GM13977 (cell line): ENCODE results near the gene TRAF3.
"Not testable (repeated sequence)": the region's sequence is repeated elsewhere in the genome, so short reads cannot be mapped to it uniquely, and the experiment has no call there.

ENCODE experiments used
- DNase-seq: peaks from one replicate; pipeline ENCODE4 v3.0.0; 2012; ENCODE audit warnings: low spot score
- CTCF ChIP-seq: IDR thresholded peaks from 2 replicates; pipeline ENCODE4 v1.5.1; 2012; ENCODE audit warnings: mild to moderate bottlenecking, control low read depth; ENCODE audit not compliant: insufficient read depth; ENCODE audit errors: extremely low read depth, missing control alignments
- in situ Hi-C: fragments of 300-500 bp; cut with MboI; formaldehyde crosslinking; loops from one replicate; pipeline ENCODE4 v1.12.0; 2022; ENCODE audit warnings: low sequenced_read_pairs, low pct_unique_long_range_greater_than_20kb, mixed read lengths, inconsistent platforms; ENCODE audit not compliant: unreplicated experiment

Gene TRAF3

GRCh38 chr14:102859911-102860310, 82.7 kb downstream of the TRAF3 start:
- in situ Hi-C loops: no loop called here
- no peak for DNase-seq
- no peak for TF ChIP-seq CTCF

- TF ChIP-seq CTCF: no peak
- in situ Hi-C loops: no loop called here
- no peak for DNase-seq
Observed at GRCh38 chr14:102862154-102862773, 85.0 kb downstream of the TRAF3 start.

GRCh38 chr14:102863381-102863780, 86.1 kb downstream of the TRAF3 start:
- DNase-seq: no peak
- no peak for TF ChIP-seq CTCF
- in situ Hi-C loops: no loop called here

GRCh38 chr14:102865916-102866315, 88.7 kb downstream of the TRAF3 start:
- DNase-seq, in situ Hi-C loops: not testable (repeated sequence)

GRCh38 chr14:102866982-102867761, 89.9 kb downstream of the TRAF3 start:
- in situ Hi-C loops: no loop called here
- no peak for TF ChIP-seq CTCF
- DNase-seq: no peak

- in situ Hi-C loops: no loop called here
- TF ChIP-seq CTCF: no peak
Observed at GRCh38 chr14:102867826-102868580, 90.8 kb downstream of the TRAF3 start.

More at GRCh38 chr14:102867826-102868580, 90.8 kb downstream of the TRAF3 start:
- no peak for DNase-seq
